ENCODE results near the gene ALDH7A1.

GRCh38 chr5:126575644-126576043 is 19.4 kb downstream of the ALDH7A1 start:
- TF ChIP-seq CTCF (IDR thresholded peaks at IDR 0.05 in 8 of 11, conservative IDR thresholded peaks at IDR 0.05 in 3 of 11) (no peak), POLR2A (IDR thresholded peaks at IDR 0.05) (no peak), POLR2AphosphoS5 (IDR thresholded peaks at IDR 0.05) (no peak)

Measured in spleen (tissue), 7 donors.